Transverse colon (tissue), 4 donors: ENCODE measurements around the gene GFOD1.

Experiments
- EP300 ChIP-seq: sonication (generic); formaldehyde crosslinking; IDR thresholded peaks from one replicate; pipeline ENCODE4 v1.6.1; 2017; ENCODE audit warnings: antibody characterized with exemption, low read depth
- POLR2A ChIP-seq: fragments of 450-650 bp; IDR thresholded peaks from one replicate; pipeline ENCODE4 v1.6.1; 2016; ENCODE audit warnings: antibody characterized with exemption, mild to moderate bottlenecking, moderate library complexity
- POLR2AphosphoS5 ChIP-seq, 3 donors: sonication (generic); formaldehyde crosslinking; IDR thresholded peaks; one replicate each; pipeline ENCODE4 v1.6.1; 2016; ENCODE audit warnings: antibody characterized with exemption in 3 of 3
- TF ChIP-seq, protein P1 (sequence below), 5 experiments: fragments of 200-600 bp in 3 of 5; fragments of 450-650 bp in 2 of 5; sonication (generic) in 3 of 5; IDR thresholded peaks; 1 replicate in 2 of 5; 2 replicates in 3 of 5; pipeline ENCODE4 v1.5.1; 2016 to 2017; ENCODE audit warnings: antibody characterized with exemption in 5 of 5, inconsistent platforms in 3 of 5, mild to moderate bottlenecking in 2 of 5, moderate library complexity in 1 of 5

DNA sequence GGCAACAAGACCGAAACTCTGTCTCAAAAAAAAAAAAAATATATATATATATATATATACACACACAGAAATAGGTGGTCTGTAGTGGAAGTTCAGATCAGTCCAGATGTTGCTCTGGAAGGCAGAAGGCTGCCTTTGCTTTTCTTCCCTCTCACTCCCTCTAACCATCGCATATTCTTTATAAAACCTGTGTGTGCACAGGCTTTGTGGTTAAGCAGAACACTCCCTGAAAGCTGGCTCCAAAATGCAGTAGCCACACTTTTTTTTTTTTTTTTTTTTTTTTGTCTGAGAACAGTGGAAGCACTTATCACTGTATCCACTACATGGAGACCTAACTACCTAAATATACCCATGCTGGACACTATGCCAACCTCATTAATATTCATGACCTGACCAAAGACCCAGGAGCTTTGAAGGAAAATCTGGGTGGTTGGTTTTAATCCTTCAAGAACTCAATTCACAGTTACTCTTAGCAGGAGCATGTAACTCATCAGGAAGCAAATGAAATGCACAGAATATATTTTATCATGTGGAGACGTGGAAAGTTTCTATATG lies 20.0 kb upstream of the GFOD1 start:
- TF ChIP-seq, protein P1, sequence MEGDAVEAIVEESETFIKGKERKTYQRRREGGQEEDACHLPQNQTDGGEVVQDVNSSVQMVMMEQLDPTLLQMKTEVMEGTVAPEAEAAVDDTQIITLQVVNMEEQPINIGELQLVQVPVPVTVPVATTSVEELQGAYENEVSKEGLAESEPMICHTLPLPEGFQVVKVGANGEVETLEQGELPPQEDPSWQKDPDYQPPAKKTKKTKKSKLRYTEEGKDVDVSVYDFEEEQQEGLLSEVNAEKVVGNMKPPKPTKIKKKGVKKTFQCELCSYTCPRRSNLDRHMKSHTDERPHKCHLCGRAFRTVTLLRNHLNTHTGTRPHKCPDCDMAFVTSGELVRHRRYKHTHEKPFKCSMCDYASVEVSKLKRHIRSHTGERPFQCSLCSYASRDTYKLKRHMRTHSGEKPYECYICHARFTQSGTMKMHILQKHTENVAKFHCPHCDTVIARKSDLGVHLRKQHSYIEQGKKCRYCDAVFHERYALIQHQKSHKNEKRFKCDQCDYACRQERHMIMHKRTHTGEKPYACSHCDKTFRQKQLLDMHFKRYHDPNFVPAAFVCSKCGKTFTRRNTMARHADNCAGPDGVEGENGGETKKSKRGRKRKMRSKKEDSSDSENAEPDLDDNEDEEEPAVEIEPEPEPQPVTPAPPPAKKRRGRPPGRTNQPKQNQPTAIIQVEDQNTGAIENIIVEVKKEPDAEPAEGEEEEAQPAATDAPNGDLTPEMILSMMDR (IDR thresholded peaks at IDR 0.05) = no peak
- TF ChIP-seq EP300 = no peak
- TF ChIP-seq POLR2A = no peak
- no peak for TF ChIP-seq POLR2AphosphoS5 (IDR thresholded peaks at IDR 0.05)
